Measurements from ENCODE around the gene MDFIC2. TPM values are rescaled to one million over a fixed set of nuclear protein-coding genes. Genes with fewer than 3 reads are reported as not detected.

Gene MDFIC2
- total and polyA plus RNA-seq, 2 of the 13 experiments (the other 11 are each of a cell fraction or from before 2014, with no cell fraction given) = not detected

DNA sequence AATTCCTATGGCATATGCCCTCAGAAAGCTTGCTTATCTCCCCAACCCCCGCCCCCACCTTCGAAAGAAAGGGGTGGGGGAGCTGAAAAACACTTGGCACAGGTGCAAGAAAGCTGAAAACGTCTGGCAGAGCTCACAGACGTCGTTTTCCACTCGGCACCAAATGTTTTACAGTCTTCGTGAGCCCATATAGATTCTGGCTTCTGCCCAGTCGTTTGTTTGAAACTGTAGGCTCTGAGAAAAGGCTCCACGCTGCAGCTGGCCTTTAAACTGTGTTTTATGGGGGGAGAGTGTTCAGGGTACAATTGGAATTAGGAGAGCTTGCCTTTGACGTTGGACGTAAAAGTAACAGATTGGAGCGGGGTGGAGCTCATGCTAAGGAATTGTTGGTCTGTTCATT, 130.3 kb downstream of the MDFIC2 start:
- Histone ChIP-seq H4K20me1 (ENCODE audit: insufficient read depth, low read length) (no peaks in the 10 kb centered on the region), H3K4me2 (ENCODE audit: low read depth, low read length) (no peak overlapping the region), H3K9me3 (ENCODE audit: low read length) (no peaks in the 10 kb centered on the region), H3K9ac (ENCODE audit: insufficient read depth, low read depth, low read length) (no peak overlapping the region), H3K4me3 (replicated peaks in 1 of 3; ENCODE audit: insufficient read depth in 1 of 3, low read depth in 2 of 3, low read length in 3 of 3) (no peak overlapping the region), H3K27ac (ENCODE audit: extremely low read length, insufficient read depth, low read length) (no peak overlapping the region), H2AFZ (ENCODE audit: low read length) (no peak overlapping the region), H3K4me1 (ENCODE audit: insufficient read depth, low read length) (no peaks in the 10 kb centered on the region), H3K79me2 (ENCODE audit: insufficient read depth, low read length) (no peaks in the 10 kb centered on the region), H3K27me3 (ENCODE audit: control insufficient read depth in 1 of 2, insufficient read depth in 2 of 2, low read length in 2 of 2) (peaks cover 1 to 6% of the 10 kb centered on the region in 2 experiments; a peak in 2 of 5 replicates), H3K36me3 (replicated peaks in 1 of 2; ENCODE audit: control insufficient read depth in 1 of 2, insufficient read depth in 2 of 2, low read length in 2 of 2) (no peaks in the 10 kb centered on the region)
- DNase-seq (ENCODE audit: low spot score) (no peak), FAIRE-seq (no peak), ATAC-seq (no peak)
- WGBS (ENCODE audit: low lambda C conversion rate) = 23% methylated on average over 12 of the region's 12 CpGs
- intact Hi-C loops (cut with micrococcal nuclease; ENCODE audit: unreplicated experiment) (no loop called here), in situ Hi-C loops (cut with HindIII; ENCODE audit: extremely low pct_ligation_motif_present, low pct_unique_long_range_greater_than_20kb) (no loop called here)
- ChIA-PET POLR2A (no interaction called here), CTCF (ENCODE audit: low intra/inter-chr PET ratio, low total read pairs) (no interaction called here)
- BruUV-seq (replicated peaks) = no TSS peak
- no peak for TF ChIP-seq JARID2 (CRISPR knock-in tag; IDR thresholded peaks at IDR 0.05; ENCODE audit: insufficient replicate concordance)
- no peak for TF ChIP-seq ZNF709 (CRISPR knock-in tag; IDR thresholded peaks at IDR 0.05)
- TF ChIP-seq RNF219 (CRISPR knock-in tag; IDR thresholded peaks at IDR 0.05) = no peak
- no peak for TF ChIP-seq ZSCAN22 (CRISPR knock-in tag; IDR thresholded peaks at IDR 0.05)
- no peak for TF ChIP-seq TGIF2 (CRISPR knock-in tag; IDR thresholded peaks at IDR 0.05)
- no peak for TF ChIP-seq CHD2 (IDR thresholded peaks at IDR 0.05; ENCODE audit: low read depth, low read length)
- TF ChIP-seq ZNF556 (CRISPR knock-in tag; IDR thresholded peaks at IDR 0.05; ENCODE audit: borderline replicate concordance) = no peak
- TF ChIP-seq, protein P1, sequence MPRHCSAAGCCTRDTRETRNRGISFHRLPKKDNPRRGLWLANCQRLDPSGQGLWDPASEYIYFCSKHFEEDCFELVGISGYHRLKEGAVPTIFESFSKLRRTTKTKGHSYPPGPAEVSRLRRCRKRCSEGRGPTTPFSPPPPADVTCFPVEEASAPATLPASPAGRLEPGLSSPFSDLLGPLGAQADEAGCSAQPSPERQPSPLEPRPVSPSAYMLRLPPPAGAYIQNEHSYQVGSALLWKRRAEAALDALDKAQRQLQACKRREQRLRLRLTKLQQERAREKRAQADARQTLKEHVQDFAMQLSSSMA (CRISPR knock-in tag; IDR thresholded peaks at IDR 0.05) = no peak
- no peak for TF ChIP-seq FOSL2 (CRISPR knock-in tag; IDR thresholded peaks at IDR 0.05)
- TF ChIP-seq ZNF225 (CRISPR knock-in tag; IDR thresholded peaks at IDR 0.05) = no peak
- TF ChIP-seq ZNF558 (CRISPR knock-in tag; IDR thresholded peaks at IDR 0.05; ENCODE audit: borderline replicate concordance) = no peak
- no peak for TF ChIP-seq ZNF780A (CRISPR knock-in tag; IDR thresholded peaks at IDR 0.05)
- TF ChIP-seq KDM4B (CRISPR knock-in tag; IDR thresholded peaks at IDR 0.05) = no peak
- TF ChIP-seq, protein P2, sequence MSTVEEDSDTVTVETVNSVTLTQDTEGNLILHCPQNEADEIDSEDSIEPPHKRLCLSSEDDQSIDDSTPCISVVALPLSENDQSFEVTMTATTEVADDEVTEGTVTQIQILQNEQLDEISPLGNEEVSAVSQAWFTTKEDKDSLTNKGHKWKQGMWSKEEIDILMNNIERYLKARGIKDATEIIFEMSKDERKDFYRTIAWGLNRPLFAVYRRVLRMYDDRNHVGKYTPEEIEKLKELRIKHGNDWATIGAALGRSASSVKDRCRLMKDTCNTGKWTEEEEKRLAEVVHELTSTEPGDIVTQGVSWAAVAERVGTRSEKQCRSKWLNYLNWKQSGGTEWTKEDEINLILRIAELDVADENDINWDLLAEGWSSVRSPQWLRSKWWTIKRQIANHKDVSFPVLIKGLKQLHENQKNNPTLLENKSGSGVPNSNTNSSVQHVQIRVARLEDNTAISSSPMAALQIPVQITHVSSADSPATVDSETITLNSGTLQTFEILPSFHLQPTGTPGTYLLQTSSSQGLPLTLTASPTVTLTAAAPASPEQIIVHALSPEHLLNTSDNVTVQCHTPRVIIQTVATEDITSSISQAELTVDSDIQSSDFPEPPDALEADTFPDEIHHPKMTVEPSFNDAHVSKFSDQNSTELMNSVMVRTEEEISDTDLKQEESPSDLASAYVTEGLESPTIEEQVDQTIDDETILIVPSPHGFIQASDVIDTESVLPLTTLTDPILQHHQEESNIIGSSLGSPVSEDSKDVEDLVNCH (CRISPR knock-in tag; IDR thresholded peaks at IDR 0.05) = no peak
